HepG2 (cell line): ENCODE results near the gene AQP5. TPM values are rescaled to one million over a fixed set of nuclear protein-coding genes. Genes with fewer than 3 reads are reported as not detected.

ENCODE experiments used
- AGO1 ChIP-seq: fragments of 200-400 bp; formaldehyde crosslinking; IDR thresholded peaks from 2 replicates; pipeline ENCODE4 v1.6.1; 2017; ENCODE audit warnings: mild to moderate bottlenecking, low read depth, low read length, moderate library complexity; ENCODE audit not compliant: poor library complexity, severe bottlenecking
- ATF2 ChIP-seq: sonication (generic); formaldehyde crosslinking; IDR thresholded peaks from 2 replicates; pipeline ENCODE4 v1.4.0; 2020; ENCODE audit warnings: missing genetic modification reagents
- CAMTA2 ChIP-seq: sonication (generic); formaldehyde crosslinking; IDR thresholded peaks from 2 replicates; pipeline ENCODE4 v1.4.0; 2020; ENCODE audit warnings: mild to moderate bottlenecking, missing genetic modification reagents, borderline replicate concordance
- HOXA3 ChIP-seq: sonication (generic); formaldehyde crosslinking; IDR thresholded peaks from 2 replicates; pipeline ENCODE4 v1.5.0; 2020; ENCODE audit warnings: missing genetic modification reagents
- IRX3 ChIP-seq: sonication (generic); formaldehyde crosslinking; IDR thresholded peaks from 2 replicates; pipeline ENCODE4 v1.8.1; 2023; ENCODE audit warnings: mild to moderate bottlenecking, low read depth, missing genetic modification reagents, borderline replicate concordance
- MAFG ChIP-seq: sonication (generic); formaldehyde crosslinking; IDR thresholded peaks from 2 replicates; pipeline ENCODE4 v1.5.1; 2020; ENCODE audit warnings: mild to moderate bottlenecking, missing genetic modification reagents
- MEIS2 ChIP-seq: sonication (generic); formaldehyde crosslinking; IDR thresholded peaks from 2 replicates; pipeline ENCODE4 v1.9.0; 2021; ENCODE audit warnings: mild to moderate bottlenecking, missing genetic modification reagents
- MTA3 ChIP-seq: sonication (generic); formaldehyde crosslinking; IDR thresholded peaks from 2 replicates; pipeline ENCODE4 v1.4.0; 2020; ENCODE audit warnings: missing genetic modification reagents
- NCOA1 ChIP-seq: sonication (generic); formaldehyde crosslinking; IDR thresholded peaks from 2 replicates; pipeline ENCODE4 v1.9.0; 2021; ENCODE audit warnings: missing genetic modification reagents
- POLR2AphosphoS5 ChIP-seq: IDR thresholded peaks from 2 replicates; pipeline ENCODE4 v1.6.1; 2012; ENCODE audit warnings: low read depth, low read length
- SNAPC2 ChIP-seq: sonication (generic); formaldehyde crosslinking; IDR thresholded peaks from 2 replicates; pipeline ENCODE4 v1.8.1; 2022; ENCODE audit warnings: mild to moderate bottlenecking, missing genetic modification reagents
- THYN1 ChIP-seq: sonication (generic); formaldehyde crosslinking; IDR thresholded peaks from 2 replicates; pipeline ENCODE4 v1.8.1; 2023; ENCODE audit warnings: low read depth, mild to moderate bottlenecking, moderate library complexity, missing genetic modification reagents, borderline replicate concordance
- ZBTB34 ChIP-seq: sonication (generic); formaldehyde crosslinking; IDR thresholded peaks from 2 replicates; pipeline ENCODE4 v1.8.0; 2022; ENCODE audit warnings: mild to moderate bottlenecking, missing genetic modification reagents
- ZFYVE20 ChIP-seq: sonication (generic); formaldehyde crosslinking; IDR thresholded peaks from 2 replicates; pipeline ENCODE4 v1.8.0; 2023; ENCODE audit warnings: low read depth, mild to moderate bottlenecking, moderate library complexity, missing genetic modification reagents, borderline replicate concordance
- ZNF180 ChIP-seq: sonication (generic); formaldehyde crosslinking; IDR thresholded peaks from 2 replicates; pipeline ENCODE4 v1.4.0; 2020; ENCODE audit warnings: low read depth, missing genetic modification reagents, borderline replicate concordance
- ZNF570 ChIP-seq: sonication (generic); formaldehyde crosslinking; IDR thresholded peaks from 2 replicates; pipeline ENCODE4 v1.4.0; 2020; ENCODE audit warnings: mild to moderate bottlenecking, missing genetic modification reagents, borderline replicate concordance
- polyA plus RNA-seq, 8 experiments: library from polyadenylated mRNA; depleted of rRNA in 3 of 8; stranded (reverse) in 7 of 8; unstranded in 1 of 8; fragments of >200 nt; fragmentation: Illumina TruSeq in 4 of 8; extraction: Trizol in 4 of 8; gene quantifications; 2 replicates each; pipeline versions ENCODE4 v1.2.1 to v1.2.3, GENCODE V29; 2011 to 2016; ENCODE audit warnings: low read depth in 4 of 8, missing spikeins in 1 of 8, mixed read lengths in 1 of 8; ENCODE audit not compliant: insufficient read depth in 1 of 8
- total RNA-seq, 5 experiments: library from RNA; depleted of rRNA; stranded (reverse); fragments of >200 nt; fragmentation: Illumina TruSeq; extraction: Trizol; gene quantifications; 2 replicates each; pipeline ENCODE4 v1.2.3, GENCODE V29; 2016; ENCODE audit warnings: low read depth in 1 of 5
- TF ChIP-seq, protein P1 (sequence below): sonication (generic); formaldehyde crosslinking; IDR thresholded peaks from 2 replicates; pipeline ENCODE4 v1.4.0; 2020; ENCODE audit warnings: missing genetic modification reagents
- TF ChIP-seq, protein P2 (sequence below): sonication (generic); formaldehyde crosslinking; IDR thresholded peaks from 2 replicates; pipeline ENCODE4 v1.4.0; 2020; ENCODE audit warnings: mild to moderate bottlenecking, missing genetic modification reagents
- TF ChIP-seq, protein P3 (sequence below): sonication (generic); formaldehyde crosslinking; IDR thresholded peaks from 2 replicates; pipeline ENCODE4 v1.8.0; 2022; ENCODE audit warnings: missing genetic modification reagents, mild to moderate bottlenecking, moderate library complexity, borderline replicate concordance

The AQP5 gene
- total and polyA plus RNA-seq, 2 of the 13 experiments (the other 11 are each of a cell fraction or from before 2014, with no cell fraction given): not detected

- TF ChIP-seq ATF2: no peak
- no peak for TF ChIP-seq MTA3
- TF ChIP-seq ZNF570 (CRISPR knock-in tag): no peak
- TF ChIP-seq, protein P1, sequence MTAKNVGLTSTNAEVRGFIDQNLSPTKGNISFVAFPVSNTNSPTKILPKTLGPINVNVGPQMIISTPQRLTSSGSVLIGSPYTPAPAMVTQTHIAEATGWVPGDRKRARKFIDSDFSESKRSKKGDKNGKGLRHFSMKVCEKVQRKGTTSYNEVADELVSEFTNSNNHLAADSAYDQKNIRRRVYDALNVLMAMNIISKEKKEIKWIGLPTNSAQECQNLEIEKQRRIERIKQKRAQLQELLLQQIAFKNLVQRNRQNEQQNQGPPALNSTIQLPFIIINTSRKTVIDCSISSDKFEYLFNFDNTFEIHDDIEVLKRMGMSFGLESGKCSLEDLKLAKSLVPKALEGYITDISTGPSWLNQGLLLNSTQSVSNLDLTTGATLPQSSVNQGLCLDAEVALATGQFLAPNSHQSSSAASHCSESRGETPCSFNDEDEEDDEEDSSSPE (CRISPR knock-in tag): no peak
- no peak for TF ChIP-seq ZNF180 (CRISPR knock-in tag)
- no peak for TF ChIP-seq CAMTA2 (CRISPR knock-in tag)
- TF ChIP-seq NCOA1 (CRISPR knock-in tag): no peak
- no peak for TF ChIP-seq ZBTB34 (CRISPR knock-in tag)
- TF ChIP-seq HOXA3 (CRISPR knock-in tag): no peak
- TF ChIP-seq, protein P2, sequence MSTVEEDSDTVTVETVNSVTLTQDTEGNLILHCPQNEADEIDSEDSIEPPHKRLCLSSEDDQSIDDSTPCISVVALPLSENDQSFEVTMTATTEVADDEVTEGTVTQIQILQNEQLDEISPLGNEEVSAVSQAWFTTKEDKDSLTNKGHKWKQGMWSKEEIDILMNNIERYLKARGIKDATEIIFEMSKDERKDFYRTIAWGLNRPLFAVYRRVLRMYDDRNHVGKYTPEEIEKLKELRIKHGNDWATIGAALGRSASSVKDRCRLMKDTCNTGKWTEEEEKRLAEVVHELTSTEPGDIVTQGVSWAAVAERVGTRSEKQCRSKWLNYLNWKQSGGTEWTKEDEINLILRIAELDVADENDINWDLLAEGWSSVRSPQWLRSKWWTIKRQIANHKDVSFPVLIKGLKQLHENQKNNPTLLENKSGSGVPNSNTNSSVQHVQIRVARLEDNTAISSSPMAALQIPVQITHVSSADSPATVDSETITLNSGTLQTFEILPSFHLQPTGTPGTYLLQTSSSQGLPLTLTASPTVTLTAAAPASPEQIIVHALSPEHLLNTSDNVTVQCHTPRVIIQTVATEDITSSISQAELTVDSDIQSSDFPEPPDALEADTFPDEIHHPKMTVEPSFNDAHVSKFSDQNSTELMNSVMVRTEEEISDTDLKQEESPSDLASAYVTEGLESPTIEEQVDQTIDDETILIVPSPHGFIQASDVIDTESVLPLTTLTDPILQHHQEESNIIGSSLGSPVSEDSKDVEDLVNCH: 0 out of 2 replicates have a peak, but pooled peaks have one; percentile 41
- no peak for TF ChIP-seq IRX3 (CRISPR knock-in tag)
- no peak; the same call in 1 of the 2 replicates for TF ChIP-seq MEIS2
- no peak for TF ChIP-seq SNAPC2
- no peak for TF ChIP-seq ZFYVE20 (CRISPR knock-in tag)
- no peak for TF ChIP-seq MAFG (CRISPR knock-in tag)
- TF ChIP-seq POLR2AphosphoS5: no peak
- TF ChIP-seq, protein P3, sequence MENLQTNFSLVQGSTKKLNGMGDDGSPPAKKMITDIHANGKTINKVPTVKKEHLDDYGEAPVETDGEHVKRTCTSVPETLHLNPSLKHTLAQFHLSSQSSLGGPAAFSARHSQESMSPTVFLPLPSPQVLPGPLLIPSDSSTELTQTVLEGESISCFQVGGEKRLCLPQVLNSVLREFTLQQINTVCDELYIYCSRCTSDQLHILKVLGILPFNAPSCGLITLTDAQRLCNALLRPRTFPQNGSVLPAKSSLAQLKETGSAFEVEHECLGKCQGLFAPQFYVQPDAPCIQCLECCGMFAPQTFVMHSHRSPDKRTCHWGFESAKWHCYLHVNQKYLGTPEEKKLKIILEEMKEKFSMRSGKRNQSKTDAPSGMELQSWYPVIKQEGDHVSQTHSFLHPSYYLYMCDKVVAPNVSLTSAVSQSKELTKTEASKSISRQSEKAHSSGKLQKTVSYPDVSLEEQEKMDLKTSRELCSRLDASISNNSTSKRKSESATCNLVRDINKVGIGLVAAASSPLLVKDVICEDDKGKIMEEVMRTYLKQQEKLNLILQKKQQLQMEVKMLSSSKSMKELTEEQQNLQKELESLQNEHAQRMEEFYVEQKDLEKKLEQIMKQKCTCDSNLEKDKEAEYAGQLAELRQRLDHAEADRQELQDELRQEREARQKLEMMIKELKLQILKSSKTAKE (CRISPR knock-in tag): no peak
- peak; percentile 46 for TF ChIP-seq AGO1
- no peak for TF ChIP-seq THYN1 (CRISPR knock-in tag)
These were observed 5.5 kb downstream of the AQP5 start (continued) for GRCh38 chr12:49967042-49967776.
